GM20000 (cell line): ENCODE measurements around the gene TRAK2.
A peak's percentile ranks its signal among the peaks of the same experiment; 100 is the strongest.
"Not testable (repeated sequence)": the region's sequence is repeated elsewhere in the genome, so short reads cannot be mapped to it uniquely, and the experiment has no call there.

Source experiments
- DNase-seq: peaks from one replicate; pipeline ENCODE4 v3.0.0; 2012; ENCODE audit warnings: low spot score
- TF ChIP-seq, protein P1 (sequence below): IDR thresholded peaks from 2 replicates; pipeline ENCODE4 v1.5.1; 2012; ENCODE audit warnings: mild to moderate bottlenecking, control low read depth; ENCODE audit errors: extremely low read depth, missing control alignments

The TRAK2 gene, protein sequence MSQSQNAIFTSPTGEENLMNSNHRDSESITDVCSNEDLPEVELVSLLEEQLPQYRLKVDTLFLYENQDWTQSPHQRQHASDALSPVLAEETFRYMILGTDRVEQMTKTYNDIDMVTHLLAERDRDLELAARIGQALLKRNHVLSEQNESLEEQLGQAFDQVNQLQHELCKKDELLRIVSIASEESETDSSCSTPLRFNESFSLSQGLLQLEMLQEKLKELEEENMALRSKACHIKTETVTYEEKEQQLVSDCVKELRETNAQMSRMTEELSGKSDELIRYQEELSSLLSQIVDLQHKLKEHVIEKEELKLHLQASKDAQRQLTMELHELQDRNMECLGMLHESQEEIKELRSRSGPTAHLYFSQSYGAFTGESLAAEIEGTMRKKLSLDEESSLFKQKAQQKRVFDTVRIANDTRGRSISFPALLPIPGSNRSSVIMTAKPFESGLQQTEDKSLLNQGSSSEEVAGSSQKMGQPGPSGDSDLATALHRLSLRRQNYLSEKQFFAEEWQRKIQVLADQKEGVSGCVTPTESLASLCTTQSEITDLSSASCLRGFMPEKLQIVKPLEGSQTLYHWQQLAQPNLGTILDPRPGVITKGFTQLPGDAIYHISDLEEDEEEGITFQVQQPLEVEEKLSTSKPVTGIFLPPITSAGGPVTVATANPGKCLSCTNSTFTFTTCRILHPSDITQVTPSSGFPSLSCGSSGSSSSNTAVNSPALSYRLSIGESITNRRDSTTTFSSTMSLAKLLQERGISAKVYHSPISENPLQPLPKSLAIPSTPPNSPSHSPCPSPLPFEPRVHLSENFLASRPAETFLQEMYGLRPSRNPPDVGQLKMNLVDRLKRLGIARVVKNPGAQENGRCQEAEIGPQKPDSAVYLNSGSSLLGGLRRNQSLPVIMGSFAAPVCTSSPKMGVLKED

DNA sequence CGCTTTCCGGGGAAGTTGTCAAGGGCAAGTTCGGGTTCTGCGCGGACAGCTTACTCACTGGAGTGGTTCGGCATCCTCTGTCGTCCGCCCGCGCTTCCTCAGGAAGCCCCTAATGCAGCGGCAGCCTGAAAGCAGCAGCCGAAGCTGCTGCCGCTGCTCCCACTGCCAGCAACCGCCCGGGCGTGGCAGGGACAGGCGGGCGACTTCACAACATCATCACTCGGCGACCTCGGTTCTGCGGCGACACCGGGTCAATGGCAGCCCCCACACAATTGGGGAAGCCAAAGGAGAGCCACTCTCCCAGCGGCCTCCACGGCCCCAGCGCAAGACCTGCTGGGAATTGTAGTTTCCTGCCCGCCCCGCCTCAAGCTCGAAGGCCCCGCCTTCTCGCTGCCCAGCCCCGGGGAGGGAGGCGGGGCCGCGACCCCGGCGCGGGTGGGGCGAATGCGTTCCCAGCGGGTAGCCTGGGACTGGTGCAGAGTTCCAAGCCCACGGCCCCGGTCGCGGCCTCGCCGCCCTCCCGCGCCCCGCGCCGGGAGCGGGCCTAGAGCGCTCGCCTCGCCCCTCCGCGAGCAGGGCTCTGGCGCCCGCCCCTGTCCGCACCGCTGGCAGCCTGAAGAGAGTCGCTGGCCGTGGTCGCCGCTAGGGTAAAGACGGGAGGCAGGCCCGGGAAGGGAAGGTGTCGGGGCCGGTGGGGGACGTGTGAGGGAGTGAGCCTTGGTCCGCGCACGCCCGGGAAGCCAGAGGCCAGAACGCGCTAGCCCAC lies at the start of gene TRAK2, which contains the start of gene STRADB:
Gene TRAK2 (minus strand): TSS at position 167 of the 766 bp plus-strand sequence. CDS start 30,951 bp downstream, outside the sequence.
Gene STRADB (plus strand): TSS at position 449 of the 766 bp plus-strand sequence. CDS start 3,101 bp downstream, outside the sequence.
- TF ChIP-seq, protein P1, sequence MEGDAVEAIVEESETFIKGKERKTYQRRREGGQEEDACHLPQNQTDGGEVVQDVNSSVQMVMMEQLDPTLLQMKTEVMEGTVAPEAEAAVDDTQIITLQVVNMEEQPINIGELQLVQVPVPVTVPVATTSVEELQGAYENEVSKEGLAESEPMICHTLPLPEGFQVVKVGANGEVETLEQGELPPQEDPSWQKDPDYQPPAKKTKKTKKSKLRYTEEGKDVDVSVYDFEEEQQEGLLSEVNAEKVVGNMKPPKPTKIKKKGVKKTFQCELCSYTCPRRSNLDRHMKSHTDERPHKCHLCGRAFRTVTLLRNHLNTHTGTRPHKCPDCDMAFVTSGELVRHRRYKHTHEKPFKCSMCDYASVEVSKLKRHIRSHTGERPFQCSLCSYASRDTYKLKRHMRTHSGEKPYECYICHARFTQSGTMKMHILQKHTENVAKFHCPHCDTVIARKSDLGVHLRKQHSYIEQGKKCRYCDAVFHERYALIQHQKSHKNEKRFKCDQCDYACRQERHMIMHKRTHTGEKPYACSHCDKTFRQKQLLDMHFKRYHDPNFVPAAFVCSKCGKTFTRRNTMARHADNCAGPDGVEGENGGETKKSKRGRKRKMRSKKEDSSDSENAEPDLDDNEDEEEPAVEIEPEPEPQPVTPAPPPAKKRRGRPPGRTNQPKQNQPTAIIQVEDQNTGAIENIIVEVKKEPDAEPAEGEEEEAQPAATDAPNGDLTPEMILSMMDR, result no peak
- peak; percentile 97 for DNase-seq

DNA sequence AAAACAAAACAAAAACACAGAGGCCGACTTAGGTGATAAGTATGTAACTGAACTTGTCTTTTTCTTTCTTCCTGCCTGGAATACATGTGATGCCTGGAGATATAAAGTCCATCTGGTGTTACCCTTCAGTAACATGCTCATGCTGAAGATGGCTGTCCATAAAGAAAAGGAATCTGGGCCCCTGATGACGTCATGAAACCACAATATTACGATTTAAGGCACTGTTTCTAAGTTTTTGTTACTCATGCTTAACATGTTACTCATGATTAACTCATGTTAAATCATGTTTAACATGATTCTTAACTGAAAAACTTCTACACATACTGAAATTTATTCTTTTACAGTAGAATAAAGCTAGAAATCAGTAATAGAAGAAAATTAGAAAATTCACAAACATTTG lies 49.3 kb upstream of the TRAK2 start:
- DNase-seq, result no peak
- TF ChIP-seq, protein P1, result no peak

- DNase-seq, result no peak
- TF ChIP-seq, protein P1, result no peak
Measured at GRCh38 chr2:201496785-201497184, 45.5 kb upstream of the TRAK2 start.

DNA sequence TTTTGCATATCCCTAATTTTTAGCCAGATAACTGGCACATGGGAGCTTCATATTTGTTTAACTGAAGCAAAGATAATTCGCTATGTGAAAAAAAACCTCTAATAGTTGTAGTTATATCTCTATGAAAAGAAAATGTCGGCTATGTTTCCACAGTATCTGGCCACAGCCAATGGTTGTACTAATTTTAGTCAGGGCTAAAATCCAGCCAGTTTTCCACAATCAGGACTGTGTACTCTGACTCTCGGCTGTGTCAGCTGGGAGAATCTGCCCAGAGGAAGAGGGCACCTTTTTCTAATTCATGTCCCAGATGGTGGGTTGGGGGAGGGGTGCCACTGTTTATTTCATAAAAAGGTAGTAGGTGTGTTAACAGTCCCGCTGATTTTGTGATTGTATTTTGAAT lies 39.0 kb upstream of the TRAK2 start:
- TF ChIP-seq, protein P1, result no peak
- DNase-seq, result no peak

- DNase-seq, result no peak
- TF ChIP-seq, protein P1, result no peak
Measured at GRCh38 chr2:201484805-201485204, 33.5 kb upstream of the TRAK2 start.

- not testable (repeated sequence) for DNase-seq
Measured at GRCh38 chr2:201483758-201484157, 32.5 kb upstream of the TRAK2 start.

- DNase-seq, result no peak
- TF ChIP-seq, protein P1, result no peak
Measured at GRCh38 chr2:201483342-201483741, 32.1 kb upstream of the TRAK2 start.
